HuH-7 (cell line): ENCODE results near the gene ABHD14A.

Source experiments
- DNase-seq: peaks from one replicate; pipeline ENCODE4 v3.0.0; 2011; ENCODE audit warnings: low spot score

ABHD14A gene

DNA sequence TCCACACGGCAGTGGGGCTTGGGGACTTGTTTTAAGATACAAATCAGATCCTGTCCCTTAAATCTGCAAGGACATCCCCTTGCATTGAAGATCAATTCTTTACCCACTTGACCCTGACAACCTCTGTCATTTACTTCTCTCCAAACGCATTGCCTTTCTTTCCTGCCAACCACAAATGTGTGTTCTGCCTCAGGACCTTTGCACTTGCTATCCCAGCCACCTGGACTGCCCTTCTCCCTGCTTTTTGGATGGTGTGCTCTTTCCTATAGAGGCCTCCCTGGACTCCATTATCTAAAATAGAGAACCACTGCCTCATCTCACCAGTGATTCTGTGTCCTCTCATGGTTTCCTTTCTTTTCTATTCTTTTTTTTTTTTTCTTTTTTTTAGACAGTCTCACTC, 22.3 kb downstream of the ABHD14A start:
- no peak for DNase-seq

DNA sequence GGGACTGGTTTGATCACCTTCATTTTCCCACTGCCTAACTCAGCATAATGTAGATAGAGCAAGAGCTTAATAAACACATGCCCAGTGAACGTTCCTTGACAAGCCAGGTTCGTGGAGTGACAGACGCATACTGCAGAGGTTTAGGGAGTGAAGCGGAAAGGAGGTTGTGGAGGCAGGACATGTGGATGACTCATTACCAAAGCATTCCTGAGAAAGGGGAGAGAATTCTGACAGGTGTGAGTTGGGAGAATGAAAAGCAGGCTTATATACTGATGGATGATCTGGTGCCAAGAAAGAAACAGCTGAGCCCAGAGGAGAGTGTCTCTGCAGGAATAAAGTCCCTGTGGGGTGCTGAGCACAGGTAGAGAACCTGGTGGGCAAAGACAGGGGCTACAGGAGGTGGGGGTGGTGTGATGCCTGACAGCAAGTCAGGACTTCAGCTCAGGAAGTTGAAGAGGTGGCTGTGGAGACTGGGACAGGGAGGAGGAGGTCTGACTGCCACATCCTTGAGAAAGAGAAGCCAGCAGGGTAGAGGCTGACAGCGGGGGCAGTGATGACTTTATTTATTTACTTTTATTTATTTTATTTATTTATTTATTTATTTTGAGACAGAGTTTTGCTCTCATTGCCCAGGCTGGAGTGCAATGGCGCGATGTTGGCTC, 23.2 kb downstream of the ABHD14A start:
- DNase-seq = no peak

DNA sequence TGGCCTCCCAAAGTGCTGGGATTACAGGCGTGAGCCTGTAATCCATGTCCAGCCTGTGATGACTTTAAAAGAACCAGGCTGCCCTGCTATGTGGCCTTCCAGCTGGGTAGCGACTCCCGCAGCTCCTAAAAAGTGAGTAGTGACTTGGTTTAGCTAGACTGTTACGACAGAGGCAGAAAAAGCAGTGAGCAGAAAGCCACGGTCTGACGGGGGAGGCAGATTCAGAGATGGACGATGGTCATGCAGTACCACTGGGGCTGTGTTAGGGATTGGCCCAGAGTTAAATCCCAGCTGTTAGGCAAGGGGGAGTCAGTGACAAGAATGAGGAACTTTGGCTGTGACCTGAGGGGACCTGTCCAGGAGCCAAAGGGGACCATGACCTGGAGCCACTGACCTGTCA, 23.9 kb downstream of the ABHD14A start:
- no peak for DNase-seq

DNA sequence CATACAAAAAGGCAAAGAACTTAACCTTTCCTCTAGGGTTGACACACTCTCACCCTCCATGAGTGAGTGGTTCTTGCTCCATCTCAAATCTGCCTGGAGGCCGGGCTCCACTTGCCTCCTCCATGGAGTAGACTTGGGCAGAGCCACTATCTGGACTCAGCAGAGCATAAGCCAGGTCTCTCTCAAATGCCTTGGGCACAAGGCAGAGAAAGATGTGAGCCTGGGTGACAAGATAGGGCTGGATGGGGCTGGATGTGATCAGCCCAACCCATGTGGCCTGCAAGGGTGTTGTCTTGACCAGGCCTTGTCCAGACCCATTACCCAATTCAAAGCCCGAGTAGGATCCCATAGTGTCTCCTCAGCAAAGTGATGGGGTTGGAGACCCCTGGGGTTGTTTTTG, 25.0 kb downstream of the ABHD14A start:
- no peak for DNase-seq

DNA sequence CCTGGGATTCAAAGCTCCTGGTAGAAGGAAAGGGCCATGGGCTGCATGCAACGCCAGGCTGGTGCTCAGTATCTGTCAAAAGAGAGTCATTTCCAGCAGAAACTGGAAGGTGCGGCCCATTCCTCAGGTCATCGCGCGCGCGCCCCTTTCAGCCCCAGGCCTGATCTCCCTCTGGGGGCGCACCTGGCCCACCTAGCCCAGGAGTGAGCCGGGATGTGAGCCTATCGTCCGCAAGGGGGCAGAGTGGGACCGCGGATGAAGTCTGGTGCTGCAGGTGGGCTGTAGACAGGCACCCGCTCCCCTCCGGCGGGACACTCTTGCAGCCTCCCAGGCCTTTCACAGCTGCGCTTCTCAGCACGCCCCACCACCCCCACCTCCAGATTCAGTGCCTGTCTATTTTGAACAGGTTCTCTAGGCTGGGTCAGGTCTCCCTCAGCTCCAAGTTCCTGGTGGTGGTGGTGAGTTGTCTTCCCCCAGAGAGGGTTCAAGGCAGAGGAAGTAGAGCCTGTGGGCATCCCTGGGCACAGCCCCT, 26.6 kb downstream of the ABHD14A start:
- DNase-seq = peak; percentile 95

DNA sequence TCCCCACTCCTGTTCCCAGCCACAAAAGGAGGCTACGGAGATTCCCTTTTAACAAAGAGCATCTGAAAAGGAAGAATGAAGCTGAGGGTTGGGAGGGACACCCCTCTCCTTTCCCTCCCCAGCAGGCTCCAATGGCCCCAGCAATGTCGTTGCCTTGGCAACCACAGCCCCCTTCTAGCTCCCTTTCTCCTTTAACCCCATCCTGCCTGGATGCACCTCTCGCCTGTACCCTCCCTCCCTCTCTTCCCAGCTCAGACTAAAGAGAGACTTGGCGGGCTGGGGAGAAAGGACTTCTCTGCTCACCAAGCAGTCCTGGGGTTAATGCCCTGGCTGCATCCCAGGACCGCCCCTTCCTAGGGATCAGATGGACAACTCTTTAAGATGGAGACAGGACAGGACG, 27.9 kb downstream of the ABHD14A start:
- no peak for DNase-seq

DNA sequence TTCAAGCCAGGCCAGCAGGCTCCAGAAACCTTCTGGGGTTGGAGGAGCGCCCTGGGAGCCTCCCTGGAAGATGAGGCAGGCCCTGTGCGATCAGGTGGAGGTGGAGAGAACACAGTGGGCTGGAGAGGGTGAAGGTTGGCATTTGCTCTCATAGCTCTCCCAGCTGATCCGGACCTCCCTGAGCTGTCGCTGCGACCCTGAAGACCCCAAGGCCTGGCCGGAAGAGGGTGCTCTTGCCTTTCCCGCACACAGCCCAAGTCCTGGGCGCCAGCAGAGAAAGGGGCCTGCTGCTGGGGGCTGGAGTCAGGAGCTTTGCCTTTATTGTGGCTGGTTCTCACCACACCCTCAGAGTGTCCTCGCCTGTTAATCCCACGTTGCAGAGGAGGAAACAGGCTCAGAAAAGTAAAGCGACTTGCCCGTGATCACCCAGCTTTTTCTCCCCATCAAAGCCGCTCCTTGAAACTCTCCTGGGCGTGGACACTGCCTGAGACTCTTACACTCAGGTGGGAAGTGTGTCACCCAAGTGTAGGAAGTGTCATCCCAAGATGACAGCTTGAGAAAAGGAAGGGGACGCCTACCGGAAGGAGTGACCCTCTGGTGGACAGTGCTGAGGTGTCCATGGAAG, 29.4 kb downstream of the ABHD14A start:
- DNase-seq = peak; percentile 82

DNA sequence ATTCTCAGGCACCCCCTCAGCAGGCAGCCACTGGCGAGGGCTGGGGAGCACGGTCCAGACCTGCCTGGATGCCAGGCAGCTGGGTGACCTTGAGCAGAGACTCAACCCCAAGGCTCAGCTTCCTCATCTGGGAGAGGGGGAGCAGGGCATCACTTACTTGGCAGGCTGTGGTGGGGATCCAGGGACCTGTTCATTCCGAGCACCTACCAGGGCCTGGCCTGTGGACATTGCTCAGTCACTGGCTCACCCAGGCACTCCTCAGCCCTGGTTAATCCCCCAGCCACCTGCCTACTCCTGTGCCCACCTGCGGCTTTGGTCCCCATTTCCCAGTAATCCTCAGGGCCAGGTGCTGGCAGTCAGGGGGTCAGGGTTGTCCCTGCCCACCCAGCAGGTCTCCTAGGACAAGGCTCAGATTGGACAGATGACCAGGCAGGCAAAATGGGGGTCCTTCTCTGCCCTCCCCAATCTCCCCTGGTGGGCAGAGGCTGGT, 30.1 kb downstream of the ABHD14A start:
- DNase-seq = no peak

DNA sequence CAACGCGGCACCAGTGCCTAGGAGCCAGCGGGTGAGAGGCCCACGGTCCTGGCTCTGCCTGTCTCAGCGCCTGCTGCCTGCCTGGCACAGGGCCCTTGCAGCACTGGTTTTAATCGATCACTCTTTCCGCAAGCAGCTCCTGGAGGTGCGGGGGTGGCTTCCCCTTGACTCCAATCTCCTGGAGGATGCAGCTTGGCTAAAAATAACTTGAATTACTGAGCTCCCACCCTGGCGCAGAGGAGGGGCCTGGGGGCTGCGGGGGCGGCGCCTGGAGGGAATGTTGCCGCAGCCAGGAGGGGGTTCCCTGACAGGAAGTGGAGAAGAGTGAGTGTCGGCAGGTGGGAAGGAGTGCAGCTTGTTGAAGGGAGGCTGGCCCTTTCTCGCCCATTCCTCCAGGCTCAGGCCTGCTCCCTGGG, 30.7 kb downstream of the ABHD14A start:
- DNase-seq = no peak

DNA sequence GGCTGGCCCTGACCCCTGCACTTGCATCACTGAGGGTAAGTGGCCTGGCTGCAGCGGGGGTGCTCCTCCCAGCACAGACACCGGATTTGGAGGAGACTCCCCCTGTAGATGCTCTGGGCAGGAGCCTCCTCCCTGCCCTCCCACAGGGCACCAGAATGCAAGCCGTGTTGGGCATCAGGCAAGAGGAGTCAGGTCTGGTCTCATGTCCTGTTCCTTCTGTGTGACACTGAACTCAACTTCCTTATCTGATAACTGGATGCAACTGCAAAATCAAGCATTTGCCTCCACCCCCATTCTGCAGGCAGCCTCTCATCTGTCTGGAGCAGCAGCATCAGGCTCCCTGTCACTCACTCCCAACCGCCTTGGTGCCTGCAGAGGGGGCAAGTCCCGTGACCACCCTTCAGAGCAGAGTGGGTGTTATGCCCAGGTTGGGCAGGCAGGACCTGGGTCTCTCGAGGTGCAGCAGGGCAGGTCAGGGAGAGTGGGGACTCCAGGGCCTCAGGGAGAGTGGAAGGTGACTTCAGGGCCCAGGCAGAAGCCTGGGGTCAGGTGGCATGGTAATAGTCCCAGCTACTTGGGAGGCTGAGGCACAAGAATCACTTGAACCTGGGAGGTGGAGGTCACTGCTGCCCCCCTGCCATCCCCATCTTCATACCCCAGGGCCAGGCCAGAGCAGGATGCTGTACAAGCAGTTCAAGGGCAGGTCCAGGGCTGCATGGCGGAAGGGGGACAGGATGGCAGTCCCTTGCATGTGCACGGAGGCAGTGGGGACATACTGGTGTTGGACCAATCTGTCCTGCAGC, 31.4 kb downstream of the ABHD14A start:
- DNase-seq = no peak

DNA sequence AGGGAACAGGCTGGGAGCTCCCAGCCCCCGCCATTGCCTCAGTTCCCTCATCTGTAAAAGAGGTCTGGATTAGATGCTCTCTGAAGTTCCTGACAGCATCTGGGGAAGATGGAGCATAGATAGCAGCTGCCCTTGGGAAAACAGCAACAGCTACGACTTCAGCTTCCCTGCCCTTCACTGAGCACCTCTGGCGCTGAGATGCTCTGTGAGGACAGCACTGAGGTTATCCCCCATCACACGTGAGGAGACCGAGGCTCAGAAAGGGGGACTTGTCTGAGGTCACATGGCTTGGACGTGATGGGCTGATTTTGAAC, 31.9 kb downstream of the ABHD14A start:
- no peak for DNase-seq

DNA sequence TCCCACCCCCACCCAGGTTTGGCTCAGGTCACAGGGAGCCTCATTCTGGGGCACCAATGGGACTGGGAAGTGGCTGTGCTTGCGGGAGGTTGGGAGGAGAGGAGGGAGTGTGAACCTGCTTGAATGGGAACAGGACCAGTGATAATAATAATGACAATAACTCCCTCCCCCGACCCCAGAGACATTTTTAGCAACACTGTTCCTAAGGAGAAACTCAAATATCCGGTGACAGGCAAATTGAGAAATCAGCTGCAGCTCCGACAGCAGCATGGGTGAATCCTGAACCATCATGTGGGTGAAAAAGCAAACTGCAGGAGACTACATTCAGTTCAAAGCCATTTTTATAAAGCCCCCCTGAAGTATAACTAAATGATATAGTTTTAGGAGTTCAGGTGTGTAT, 32.4 kb downstream of the ABHD14A start:
- DNase-seq = no peak

DNA sequence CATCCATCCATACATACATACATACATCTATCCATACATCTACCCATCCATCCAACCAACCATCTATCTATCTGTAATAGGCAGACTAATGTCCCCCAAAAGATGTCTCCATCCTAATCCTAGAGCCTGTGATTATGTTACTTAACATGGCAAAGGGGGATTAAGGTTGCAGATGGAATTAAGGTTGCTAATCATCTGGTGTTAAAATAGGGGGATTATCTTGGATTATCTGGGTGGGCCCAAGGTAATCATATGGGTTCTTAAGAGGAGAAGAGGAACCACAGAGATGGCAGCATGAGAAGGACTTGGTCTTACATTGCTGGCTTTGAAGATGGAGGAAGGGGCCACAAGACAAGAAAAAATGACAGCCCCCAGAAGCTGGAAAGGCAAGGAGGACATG, 35.6 kb downstream of the ABHD14A start:
- no peak for DNase-seq

DNA sequence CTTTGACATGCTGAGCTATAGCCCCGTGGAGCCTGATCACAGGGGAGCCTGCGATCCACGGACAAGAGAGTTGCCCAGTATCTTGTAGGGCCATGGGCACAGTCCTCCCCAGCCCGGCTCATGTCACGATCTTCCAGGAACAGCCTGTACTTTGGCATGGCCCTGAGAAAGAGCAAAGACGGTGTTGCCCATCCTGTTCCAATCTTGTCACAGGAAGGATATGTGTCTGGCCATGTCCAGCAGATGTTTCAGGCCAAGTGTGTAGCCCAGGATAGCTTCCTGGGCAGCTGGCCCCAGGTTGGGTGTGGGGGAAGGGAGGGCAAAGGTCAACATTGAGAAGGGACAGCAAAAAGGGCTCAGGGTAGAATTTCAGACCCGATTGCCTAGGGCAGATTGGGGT, 37.8 kb downstream of the ABHD14A start:
- no peak for DNase-seq

DNA sequence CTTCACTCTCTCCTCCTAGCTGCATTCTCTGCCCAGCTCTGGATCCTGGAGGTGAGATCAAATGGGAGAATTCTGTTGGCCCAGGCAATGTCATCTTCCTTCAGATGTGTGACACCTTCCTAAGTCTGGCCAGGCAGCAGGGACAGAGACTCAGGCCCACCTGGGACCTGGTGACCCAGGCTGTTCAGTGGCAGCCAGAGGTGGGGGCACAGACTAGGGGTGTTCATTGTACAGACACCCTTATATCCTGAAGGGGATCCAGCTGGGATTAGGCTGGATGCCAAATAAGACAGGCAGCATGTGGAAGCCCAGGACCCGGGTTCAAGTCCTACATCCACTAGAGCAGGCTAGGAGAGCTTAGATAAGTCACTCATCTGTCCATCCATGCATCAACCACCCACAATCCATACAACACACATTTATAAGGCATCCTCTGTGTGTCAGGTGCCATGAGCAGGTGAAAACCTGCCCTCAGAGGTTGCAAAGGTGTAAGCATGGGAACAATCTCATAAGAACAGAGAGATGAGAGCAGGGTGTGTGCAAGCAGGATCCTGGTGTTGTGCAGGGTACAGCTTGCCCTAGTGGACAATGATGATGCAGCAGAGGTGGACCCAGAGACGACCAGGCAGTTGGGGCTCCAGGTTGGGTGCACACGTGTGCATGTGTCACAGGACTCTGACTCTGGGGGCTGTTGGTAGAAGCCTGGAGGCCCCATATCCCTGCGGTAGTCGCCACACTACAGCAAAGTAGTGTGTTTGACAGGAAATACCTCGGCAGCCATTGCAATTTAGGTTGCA, 39.1 kb downstream of the ABHD14A start:
- DNase-seq = no peak

DNA sequence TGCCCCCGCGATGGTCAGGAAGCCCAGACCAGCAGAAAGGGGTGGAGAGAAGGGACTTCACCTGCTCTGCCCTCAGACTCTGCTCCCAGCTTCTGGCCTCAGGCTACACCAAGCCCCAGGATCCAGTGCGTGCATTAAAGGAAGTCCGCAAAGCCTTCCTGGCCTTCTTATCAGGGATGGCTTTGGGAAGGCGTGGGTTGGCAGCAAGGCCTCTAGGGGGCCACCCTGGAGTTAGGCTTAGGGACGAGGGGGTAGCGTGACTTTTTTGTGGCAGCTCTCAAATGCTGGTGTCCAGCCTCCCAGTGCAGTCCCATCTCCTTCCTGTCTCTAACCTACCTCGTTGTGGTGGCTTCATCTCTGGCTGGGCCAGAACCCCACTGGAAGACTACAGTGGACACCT, 39.7 kb downstream of the ABHD14A start:
- DNase-seq = peak; percentile 75

DNA sequence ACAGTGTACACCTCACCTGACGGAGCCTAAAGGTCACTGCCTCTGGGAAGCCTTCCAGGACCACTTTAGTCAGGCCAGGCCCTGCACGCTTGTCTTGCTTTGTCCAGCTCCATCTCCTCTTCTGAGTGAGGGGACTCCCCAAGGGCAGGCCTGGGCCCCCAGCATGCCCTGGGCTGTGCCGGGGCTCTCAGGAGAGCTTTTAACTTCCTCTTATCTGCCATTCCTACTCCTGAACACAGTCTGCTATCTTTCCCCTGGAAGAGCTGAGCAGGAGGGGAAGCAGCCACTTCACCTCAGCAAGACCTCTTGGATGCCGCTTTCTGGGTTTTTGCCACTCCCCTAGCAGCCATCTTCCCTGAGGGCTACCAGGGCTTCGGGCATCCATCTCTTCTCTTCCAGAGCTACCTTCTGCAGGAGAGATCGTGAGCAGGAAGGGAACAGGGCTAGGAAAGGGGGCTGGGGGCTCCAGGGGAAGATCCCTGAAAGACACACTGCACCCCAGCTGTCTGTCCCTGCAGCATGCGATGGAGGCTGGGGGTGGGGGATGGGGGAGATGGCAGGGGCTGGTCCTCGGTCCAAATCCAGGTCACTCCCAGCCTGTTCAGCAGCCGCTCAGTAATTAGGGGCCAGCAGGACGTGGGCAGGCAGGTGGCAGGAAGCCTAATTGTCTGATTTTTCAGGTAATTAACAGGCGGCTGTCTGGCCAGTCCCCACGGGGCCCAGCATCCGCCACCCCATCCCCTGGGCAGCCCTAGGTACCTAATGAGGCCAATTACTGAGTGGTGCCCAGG, 40.8 kb downstream of the ABHD14A start:
- DNase-seq = no peak

DNA sequence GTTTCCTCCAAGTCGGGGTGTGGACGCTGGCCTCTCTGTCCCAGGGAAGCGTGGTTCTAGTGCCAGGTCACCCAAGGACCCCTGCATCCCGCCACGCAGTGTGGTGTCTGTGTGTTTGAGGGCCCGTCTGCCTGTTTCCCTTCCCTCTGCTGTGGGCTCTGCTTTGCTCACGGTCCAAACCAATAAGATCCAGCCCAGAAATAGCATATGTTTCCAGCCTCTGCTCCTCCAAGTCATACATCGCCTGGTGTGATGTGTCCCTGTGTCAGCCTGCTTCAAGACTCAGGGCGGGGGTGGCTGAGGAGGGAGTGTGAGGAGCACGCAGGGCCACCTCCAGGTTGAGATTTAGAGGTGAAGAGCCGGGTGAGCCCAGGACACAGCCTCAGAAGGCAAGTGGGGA, 42.7 kb downstream of the ABHD14A start:
- no peak for DNase-seq

DNA sequence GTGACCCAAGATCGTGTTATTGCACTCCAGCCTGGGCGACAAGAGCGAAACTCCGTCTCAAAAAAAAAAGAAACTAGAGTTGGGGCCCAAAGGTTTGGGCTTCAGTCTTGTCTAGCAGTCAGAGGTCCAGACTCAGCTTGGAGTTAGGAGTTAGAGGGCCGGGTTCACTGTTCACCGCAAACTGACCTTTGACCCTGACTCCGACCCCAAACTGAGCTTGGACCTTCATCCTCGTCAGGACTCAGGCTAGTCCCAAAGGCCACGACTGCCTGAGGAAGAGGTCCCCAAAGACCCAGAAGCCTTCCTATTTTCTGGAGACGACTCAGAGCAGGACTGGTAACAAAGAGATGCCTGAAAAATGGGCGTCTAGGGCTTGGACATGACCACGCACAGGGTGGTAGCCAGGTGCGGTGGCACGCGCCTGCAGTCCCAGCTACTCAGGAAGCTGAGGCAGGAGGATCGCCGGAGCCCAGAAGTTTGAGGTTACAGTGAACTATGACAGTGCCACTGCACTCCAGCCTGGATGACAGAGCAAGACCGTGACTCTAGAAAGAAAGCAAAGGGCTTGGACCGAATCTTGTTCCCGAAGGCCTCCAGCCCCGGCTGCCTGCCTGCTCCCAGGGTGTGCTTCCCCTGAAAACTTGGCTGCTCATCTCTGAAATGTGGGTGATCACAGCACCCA, 43.6 kb downstream of the ABHD14A start:
- no peak for DNase-seq

DNA sequence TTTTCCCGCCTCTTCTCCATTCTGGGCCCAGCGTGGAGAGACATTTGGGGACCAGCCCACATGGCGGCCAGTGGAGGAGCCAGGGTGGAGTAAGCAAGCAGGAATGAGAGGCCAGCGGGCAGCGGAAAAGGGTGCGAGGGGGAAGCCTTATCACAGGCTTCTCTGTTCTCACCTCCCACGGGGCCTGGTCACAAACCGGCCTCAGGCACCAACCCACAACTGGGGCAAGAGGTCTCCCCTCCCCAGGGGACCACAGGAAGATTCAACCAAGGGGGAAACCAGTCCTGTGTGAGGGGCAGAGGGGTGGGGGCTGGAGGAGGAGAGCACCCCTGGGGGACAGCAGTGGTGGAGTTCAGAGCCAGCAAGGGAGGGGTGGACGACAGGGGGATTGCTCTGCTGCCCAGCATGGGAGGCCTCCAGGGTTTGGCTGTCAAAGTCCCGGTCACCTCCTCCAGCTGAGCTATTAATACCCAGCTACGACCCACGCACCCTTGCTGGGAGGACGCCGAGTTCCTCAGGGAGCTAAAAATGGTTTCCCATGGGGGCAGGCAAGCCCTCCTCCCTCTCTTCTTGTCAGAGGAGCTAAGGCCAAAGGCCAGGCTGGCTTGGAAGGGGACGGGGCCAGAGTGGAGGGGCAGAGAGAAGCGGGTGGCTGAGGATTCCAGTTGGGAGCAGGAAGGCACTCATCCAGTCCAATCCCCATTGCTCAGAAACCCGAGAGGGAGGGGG, 44.7 kb downstream of the ABHD14A start:
- no peak for DNase-seq
